ENCODE data around the gene FAT1.

- TF ChIP-seq CTCF (IDR thresholded peaks at IDR 0.05) (no peak), POLR2A (IDR thresholded peaks at IDR 0.05) (no peak)
Observed at GRCh38 chr4:186657764-186658163, 65.9 kb downstream of the FAT1 start.

All from testis (tissue), 2 donors.